OCI-LY3 (cell line): ENCODE results near the gene LAMA3.

Experiments
- EZH2phosphoT487 ChIP-seq: fragments of 200-600 bp; shearing (Covaris generic); IDR thresholded peaks from 2 replicates; pipeline ENCODE4 v1.6.1; 2018; ENCODE audit warnings: antibody characterized with exemption, mixed run types, low read depth
- TF ChIP-seq, protein P1 (sequence below): fragments of 200-600, 300-600 bp; sonication (generic); IDR thresholded peaks from 2 replicates; pipeline ENCODE4 v1.5.1; 2014; ENCODE audit warnings: antibody characterized with exemption, low read length, low read depth

DNA sequence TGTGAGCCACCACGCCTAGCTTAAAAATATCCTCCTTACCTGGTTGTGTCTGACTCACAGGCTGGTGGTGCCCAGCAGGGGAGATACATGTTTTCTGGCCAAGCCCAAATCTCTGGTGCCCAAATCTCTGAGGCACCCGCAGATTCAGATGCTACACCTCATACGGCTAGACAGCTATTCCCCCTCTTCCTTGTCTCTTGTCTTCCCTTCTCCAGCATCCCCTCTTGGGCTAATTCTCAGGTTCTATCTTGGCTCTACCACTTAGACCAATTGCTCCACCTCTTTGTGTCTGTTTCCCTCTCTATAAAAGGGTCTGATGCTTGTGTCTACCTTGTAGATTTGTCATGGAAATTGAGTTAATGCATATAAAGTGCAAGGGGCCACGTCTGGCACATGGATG lies 13.4 kb downstream of the LAMA3 start:
- TF ChIP-seq, protein P1, sequence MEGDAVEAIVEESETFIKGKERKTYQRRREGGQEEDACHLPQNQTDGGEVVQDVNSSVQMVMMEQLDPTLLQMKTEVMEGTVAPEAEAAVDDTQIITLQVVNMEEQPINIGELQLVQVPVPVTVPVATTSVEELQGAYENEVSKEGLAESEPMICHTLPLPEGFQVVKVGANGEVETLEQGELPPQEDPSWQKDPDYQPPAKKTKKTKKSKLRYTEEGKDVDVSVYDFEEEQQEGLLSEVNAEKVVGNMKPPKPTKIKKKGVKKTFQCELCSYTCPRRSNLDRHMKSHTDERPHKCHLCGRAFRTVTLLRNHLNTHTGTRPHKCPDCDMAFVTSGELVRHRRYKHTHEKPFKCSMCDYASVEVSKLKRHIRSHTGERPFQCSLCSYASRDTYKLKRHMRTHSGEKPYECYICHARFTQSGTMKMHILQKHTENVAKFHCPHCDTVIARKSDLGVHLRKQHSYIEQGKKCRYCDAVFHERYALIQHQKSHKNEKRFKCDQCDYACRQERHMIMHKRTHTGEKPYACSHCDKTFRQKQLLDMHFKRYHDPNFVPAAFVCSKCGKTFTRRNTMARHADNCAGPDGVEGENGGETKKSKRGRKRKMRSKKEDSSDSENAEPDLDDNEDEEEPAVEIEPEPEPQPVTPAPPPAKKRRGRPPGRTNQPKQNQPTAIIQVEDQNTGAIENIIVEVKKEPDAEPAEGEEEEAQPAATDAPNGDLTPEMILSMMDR, result no peak
- TF ChIP-seq EZH2phosphoT487, result no peak
